HepG2 (cell line): Measurements from ENCODE around the gene ROCK1. TPM values are rescaled to one million over a fixed set of nuclear protein-coding genes. Genes with fewer than 3 reads are reported as not detected.

Source experiments
- ARID5B ChIP-seq: IDR thresholded peaks from 2 replicates; pipeline ENCODE4 v1.4.0; 2020; ENCODE audit warnings: mild to moderate bottlenecking, missing genetic modification reagents
- MYNN ChIP-seq: sonication (generic); formaldehyde crosslinking; IDR thresholded peaks from 2 replicates; pipeline ENCODE4 v1.4.0; 2020; ENCODE audit warnings: mild to moderate bottlenecking, low read depth, missing genetic modification reagents
- POLR2AphosphoS2 ChIP-seq: IDR thresholded peaks from 2 replicates; pipeline ENCODE4 v1.6.1; 2011; ENCODE audit warnings: low read depth, low read length, improper control_type of control experiment
- RBM39 ChIP-seq: fragments of 200-400 bp; formaldehyde crosslinking; IDR thresholded peaks from one replicate; pipeline ENCODE4 v1.6.1; 2018; ENCODE audit warnings: antibody characterized with exemption, mild to moderate bottlenecking, low read depth, low read length; ENCODE audit not compliant: poor library complexity, severe bottlenecking
- SOX5 ChIP-seq: IDR thresholded peaks from 2 replicates; pipeline ENCODE4 v1.6.1; 2016; ENCODE audit warnings: borderline replicate concordance
- SUZ12 ChIP-seq: fragments of 150-350 bp; IDR thresholded peaks from 2 replicates; pipeline ENCODE4 v1.6.1; 2014; ENCODE audit warnings: low read depth, low read length
- ZNF232 ChIP-seq: sonication (generic); formaldehyde crosslinking; IDR thresholded peaks from 2 replicates; pipeline ENCODE4 v1.4.0; 2020; ENCODE audit warnings: missing genetic modification reagents, borderline replicate concordance
- polyA plus RNA-seq, 8 experiments: library from polyadenylated mRNA; depleted of rRNA in 3 of 8; stranded (reverse) in 7 of 8; unstranded in 1 of 8; fragments of >200 nt; fragmentation: Illumina TruSeq in 4 of 8; extraction: Trizol in 4 of 8; gene quantifications; 2 replicates each; pipeline versions ENCODE4 v1.2.1 to v1.2.3, GENCODE V29; 2011 to 2016; ENCODE audit warnings: low read depth in 4 of 8, missing spikeins in 1 of 8, mixed read lengths in 1 of 8; ENCODE audit not compliant: insufficient read depth in 1 of 8
- total RNA-seq, 5 experiments: library from RNA; depleted of rRNA; stranded (reverse); fragments of >200 nt; fragmentation: Illumina TruSeq; extraction: Trizol; gene quantifications; 2 replicates each; pipeline ENCODE4 v1.2.3, GENCODE V29; 2016; ENCODE audit warnings: low read depth in 1 of 5
- TF ChIP-seq, protein P1 (sequence below): sonication (generic); formaldehyde crosslinking; IDR thresholded peaks from 2 replicates; pipeline ENCODE4 v1.4.0; 2020; ENCODE audit warnings: missing genetic modification reagents, borderline replicate concordance
- TF ChIP-seq, protein P2 (sequence below): IDR thresholded peaks from 2 replicates; pipeline ENCODE4 v1.6.1; 2016; ENCODE audit warnings: missing compliant biosample characterization, missing genetic modification reagents, borderline replicate concordance
- TF ChIP-seq, protein P3 (sequence below): sonication (generic); formaldehyde crosslinking; IDR thresholded peaks from 2 replicates; pipeline ENCODE4 v1.8.1; 2022; ENCODE audit warnings: mild to moderate bottlenecking, missing genetic modification reagents
- TF ChIP-seq, protein P4 (sequence below): sonication (generic); formaldehyde crosslinking; IDR thresholded peaks from 2 replicates; pipeline ENCODE4 v1.5.0; 2020; ENCODE audit warnings: missing genetic modification reagents
- TF ChIP-seq, protein P5 (sequence below): sonication (generic); formaldehyde crosslinking; IDR thresholded peaks from 2 replicates; pipeline ENCODE4 v1.8.0; 2022; ENCODE audit warnings: mild to moderate bottlenecking, missing genetic modification reagents
- TF ChIP-seq, protein P6 (sequence below): sonication (generic); formaldehyde crosslinking; IDR thresholded peaks from 2 replicates; pipeline ENCODE4 v1.4.0; 2020; ENCODE audit warnings: mild to moderate bottlenecking, missing genetic modification reagents

Gene ROCK1
- total and polyA plus RNA-seq, 2 of the 13 experiments (the other 11 are each of a cell fraction or from before 2014, with no cell fraction given) = 10.5 to 27.2 TPM

DNA sequence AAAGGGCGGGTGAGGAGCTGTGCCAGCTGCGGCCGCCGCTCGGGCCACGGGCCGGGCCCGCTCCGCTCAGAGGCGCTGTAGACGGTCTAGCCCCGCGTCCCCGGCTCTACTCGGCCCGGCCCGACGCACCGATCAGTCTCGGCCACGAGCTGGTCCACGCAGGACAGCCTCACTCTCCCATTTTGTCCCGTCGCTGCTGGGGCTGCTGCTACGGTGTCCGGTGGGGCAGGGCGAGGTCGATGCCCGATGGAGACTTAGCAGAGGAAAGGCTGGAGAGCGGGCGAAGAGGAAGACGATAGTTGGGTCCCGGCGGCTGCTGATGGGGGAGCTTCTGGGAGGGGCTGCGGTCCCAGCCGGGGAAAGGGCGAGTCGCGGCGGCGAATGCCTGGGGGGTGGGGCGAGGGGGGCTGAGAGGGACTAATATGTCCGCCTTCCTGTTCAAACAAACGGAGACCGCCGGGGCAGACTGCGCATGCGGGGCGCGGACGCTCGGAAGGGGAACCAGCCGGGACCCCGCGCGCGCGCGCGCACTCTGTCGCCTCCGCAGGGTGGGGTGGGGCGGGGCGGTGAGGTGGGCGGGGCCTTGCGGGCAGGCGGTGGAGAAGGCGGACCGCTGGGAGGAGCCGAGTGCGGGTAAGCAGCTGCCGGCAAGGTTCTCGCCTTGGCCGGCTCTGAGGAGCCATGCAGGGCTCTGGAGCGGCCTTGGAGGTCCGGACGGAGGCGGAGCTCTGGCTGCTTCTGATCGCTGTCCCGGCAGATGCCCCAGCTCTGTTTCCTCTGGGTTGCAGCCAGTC lies at the start of gene ROCK1 (continued):
- TF ChIP-seq, protein P1, sequence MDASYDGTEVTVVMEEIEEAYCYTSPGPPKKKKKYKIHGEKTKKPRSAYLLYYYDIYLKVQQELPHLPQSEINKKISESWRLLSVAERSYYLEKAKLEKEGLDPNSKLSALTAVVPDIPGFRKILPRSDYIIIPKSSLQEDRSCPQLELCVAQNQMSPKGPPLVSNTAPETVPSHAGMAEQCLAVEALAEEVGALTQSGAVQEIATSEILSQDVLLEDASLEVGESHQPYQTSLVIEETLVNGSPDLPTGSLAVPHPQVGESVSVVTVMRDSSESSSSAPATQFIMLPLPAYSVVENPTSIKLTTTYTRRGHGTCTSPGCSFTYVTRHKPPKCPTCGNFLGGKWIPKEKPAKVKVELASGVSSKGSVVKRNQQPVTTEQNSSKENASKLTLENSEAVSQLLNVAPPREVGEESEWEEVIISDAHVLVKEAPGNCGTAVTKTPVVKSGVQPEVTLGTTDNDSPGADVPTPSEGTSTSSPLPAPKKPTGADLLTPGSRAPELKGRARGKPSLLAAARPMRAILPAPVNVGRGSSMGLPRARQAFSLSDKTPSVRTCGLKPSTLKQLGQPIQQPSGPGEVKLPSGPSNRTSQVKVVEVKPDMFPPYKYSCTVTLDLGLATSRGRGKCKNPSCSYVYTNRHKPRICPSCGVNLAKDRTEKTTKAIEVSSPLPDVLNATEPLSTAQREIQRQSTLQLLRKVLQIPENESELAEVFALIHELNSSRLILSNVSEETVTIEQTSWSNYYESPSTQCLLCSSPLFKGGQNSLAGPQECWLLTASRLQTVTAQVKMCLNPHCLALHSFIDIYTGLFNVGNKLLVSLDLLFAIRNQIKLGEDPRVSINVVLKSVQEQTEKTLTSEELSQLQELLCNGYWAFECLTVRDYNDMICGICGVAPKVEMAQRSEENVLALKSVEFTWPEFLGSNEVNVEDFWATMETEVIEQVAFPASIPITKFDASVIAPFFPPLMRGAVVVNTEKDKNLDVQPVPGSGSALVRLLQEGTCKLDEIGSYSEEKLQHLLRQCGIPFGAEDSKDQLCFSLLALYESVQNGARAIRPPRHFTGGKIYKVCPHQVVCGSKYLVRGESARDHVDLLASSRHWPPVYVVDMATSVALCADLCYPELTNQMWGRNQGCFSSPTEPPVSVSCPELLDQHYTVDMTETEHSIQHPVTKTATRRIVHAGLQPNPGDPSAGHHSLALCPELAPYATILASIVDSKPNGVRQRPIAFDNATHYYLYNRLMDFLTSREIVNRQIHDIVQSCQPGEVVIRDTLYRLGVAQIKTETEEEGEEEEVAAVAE = no peak
- TF ChIP-seq, protein P2, sequence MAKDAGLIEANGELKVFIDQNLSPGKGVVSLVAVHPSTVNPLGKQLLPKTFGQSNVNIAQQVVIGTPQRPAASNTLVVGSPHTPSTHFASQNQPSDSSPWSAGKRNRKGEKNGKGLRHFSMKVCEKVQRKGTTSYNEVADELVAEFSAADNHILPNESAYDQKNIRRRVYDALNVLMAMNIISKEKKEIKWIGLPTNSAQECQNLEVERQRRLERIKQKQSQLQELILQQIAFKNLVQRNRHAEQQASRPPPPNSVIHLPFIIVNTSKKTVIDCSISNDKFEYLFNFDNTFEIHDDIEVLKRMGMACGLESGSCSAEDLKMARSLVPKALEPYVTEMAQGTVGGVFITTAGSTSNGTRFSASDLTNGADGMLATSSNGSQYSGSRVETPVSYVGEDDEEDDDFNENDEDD = no peak
- TF ChIP-seq, protein P3, sequence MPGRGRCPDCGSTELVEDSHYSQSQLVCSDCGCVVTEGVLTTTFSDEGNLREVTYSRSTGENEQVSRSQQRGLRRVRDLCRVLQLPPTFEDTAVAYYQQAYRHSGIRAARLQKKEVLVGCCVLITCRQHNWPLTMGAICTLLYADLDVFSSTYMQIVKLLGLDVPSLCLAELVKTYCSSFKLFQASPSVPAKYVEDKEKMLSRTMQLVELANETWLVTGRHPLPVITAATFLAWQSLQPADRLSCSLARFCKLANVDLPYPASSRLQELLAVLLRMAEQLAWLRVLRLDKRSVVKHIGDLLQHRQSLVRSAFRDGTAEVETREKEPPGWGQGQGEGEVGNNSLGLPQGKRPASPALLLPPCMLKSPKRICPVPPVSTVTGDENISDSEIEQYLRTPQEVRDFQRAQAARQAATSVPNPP (CRISPR knock-in tag) = 0 out of 2 replicates have a peak, but pooled peaks have one; percentile 38
- TF ChIP-seq ARID5B (CRISPR knock-in tag) = peak; percentile 11; the same call in 1 of the 2 replicates
- TF ChIP-seq, protein P4, sequence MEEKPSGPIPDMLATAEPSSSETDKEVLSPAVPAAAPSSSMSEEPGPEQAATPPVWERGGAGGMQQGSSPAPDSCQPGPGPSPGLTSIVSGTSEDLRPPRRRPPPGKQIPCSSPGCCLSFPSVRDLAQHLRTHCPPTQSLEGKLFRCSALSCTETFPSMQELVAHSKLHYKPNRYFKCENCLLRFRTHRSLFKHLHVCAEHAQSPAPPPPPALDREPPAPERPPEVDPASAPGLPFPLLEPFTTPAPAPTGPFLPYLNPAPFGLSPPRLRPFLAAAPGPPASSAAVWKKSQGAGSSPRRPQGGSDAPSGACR (CRISPR knock-in tag) = no peak
- TF ChIP-seq SUZ12 = no peak
- TF ChIP-seq, protein P5, sequence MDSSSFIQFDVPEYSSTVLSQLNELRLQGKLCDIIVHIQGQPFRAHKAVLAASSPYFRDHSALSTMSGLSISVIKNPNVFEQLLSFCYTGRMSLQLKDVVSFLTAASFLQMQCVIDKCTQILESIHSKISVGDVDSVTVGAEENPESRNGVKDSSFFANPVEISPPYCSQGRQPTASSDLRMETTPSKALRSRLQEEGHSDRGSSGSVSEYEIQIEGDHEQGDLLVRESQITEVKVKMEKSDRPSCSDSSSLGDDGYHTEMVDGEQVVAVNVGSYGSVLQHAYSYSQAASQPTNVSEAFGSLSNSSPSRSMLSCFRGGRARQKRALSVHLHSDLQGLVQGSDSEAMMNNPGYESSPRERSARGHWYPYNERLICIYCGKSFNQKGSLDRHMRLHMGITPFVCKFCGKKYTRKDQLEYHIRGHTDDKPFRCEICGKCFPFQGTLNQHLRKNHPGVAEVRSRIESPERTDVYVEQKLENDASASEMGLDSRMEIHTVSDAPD (CRISPR knock-in tag) = no peak
- TF ChIP-seq RBM39 = no peak
- no peak for TF ChIP-seq SOX5 (CRISPR knock-in tag)
- no peak for TF ChIP-seq POLR2AphosphoS2
- no peak for TF ChIP-seq MYNN (CRISPR knock-in tag)
- TF ChIP-seq, protein P6, sequence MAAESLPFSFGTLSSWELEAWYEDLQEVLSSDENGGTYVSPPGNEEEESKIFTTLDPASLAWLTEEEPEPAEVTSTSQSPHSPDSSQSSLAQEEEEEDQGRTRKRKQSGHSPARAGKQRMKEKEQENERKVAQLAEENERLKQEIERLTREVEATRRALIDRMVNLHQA (CRISPR knock-in tag) = no peak
- no peak for TF ChIP-seq ZNF232 (CRISPR knock-in tag)
